ENCODE data around the gene RUNX1. TPM values are rescaled to one million over a fixed set of nuclear protein-coding genes. Genes with fewer than 3 reads are reported as not detected.

Gene RUNX1
- total and polyA plus RNA-seq, 10 of the 15 experiments (the other 5 are each of a cell fraction or from before 2014, with no cell fraction given) = 0.90 to 15.2 (median 4.1) TPM

DNA sequence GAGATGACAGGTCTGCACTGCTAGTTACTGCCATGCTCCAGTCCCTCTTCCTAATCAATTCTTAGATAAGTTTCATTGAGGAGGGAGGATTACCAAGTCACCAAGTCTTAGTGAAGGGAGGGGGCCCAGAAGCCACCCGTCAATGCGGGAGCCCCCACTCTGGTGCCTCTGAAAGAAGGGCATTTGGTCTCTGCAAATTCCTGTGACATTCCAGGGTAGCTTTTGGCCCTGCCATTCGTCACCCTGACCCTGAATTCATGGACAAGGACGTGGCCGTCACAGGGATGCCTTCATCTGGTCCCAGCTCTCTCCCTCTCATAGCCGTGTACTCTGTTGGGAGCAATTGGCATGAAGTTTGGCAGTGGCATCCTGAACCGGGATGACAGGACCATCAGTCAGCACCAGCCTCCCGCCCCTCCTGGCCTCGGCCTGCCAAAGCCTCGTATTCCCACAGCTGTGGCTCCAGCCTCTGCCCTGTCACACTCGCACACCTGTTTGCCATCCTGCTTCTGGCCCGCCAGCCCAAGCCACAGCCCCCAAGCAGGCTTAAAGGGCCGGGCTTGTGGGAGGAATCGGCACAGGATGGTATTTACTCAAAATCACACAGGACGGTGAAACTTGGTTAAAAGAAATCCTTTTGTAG is 229.6 kb downstream of the RUNX1 start (continued):
- no peak for TF ChIP-seq SMAD1 (IDR thresholded peaks at IDR 0.05; ENCODE audit: low read depth, partially characterized antibody)
- TF ChIP-seq, protein P1, sequence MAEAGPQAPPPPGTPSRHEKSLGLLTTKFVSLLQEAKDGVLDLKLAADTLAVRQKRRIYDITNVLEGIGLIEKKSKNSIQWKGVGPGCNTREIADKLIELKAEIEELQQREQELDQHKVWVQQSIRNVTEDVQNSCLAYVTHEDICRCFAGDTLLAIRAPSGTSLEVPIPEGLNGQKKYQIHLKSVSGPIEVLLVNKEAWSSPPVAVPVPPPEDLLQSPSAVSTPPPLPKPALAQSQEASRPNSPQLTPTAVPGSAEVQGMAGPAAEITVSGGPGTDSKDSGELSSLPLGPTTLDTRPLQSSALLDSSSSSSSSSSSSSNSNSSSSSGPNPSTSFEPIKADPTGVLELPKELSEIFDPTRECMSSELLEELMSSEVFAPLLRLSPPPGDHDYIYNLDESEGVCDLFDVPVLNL (IDR thresholded peaks at IDR 0.05; ENCODE audit: low read depth, low read length) = no peak

DNA sequence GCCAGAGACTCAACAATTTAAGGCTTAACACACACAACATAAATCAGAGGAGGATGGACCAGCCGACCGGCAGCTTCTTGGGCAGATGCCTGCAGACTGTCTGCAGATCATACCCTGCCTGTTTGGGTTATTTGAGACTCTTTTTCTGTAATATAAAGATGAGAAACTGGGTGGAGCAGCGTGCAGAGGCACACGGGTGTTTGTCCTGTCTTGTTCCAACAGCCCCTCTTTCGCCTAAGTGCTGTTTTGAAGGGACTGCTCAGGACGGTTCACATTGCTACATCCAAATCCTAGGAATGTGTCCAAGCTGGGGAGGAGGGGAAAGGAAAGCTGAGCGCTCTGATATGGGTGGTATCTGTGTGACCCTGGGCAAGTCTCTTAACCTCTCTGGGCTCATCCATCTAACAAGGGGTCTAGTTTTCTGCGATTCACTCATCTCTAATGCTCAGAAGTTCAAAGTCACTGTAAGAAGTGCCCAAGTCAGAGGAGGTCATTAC is 230.4 kb downstream of the RUNX1 start:
- Histone ChIP-seq H3K9me3 (replicated peaks; ENCODE audit: control insufficient read depth, insufficient read depth, low read length) (no peaks in the 10 kb centered on the region), H3K4me2 (ENCODE audit: control insufficient read depth, insufficient read depth) (no peak overlapping the region), H3K79me2 (ENCODE audit: control insufficient read depth, insufficient read depth, low read length) (no peaks in the 10 kb centered on the region), H4K20me1 (ENCODE audit: control insufficient read depth, insufficient read depth) (no peaks in the 10 kb centered on the region; the same call in 1 of the 2 replicates), H3K4me3 (no peak overlapping the region), H3K4me1 (ENCODE audit: control insufficient read depth, insufficient read depth, low read length) (no peaks in the 10 kb centered on the region), H3K36me3 (ENCODE audit: control insufficient read depth in 2 of 2, insufficient read depth in 2 of 2, low read length in 1 of 2) (no peaks in the 10 kb centered on the region; a peak in 1 of 4 replicates), H3K27me3 (replicated peaks in 1 of 2; ENCODE audit: control insufficient read depth in 2 of 2, insufficient read depth in 2 of 2, low read length in 1 of 2) (no peaks in the 10 kb centered on the region; a peak in 1 of 4 replicates), H3K27ac (ENCODE audit: control insufficient read depth, insufficient read depth) (no peak overlapping the region), H3K9ac (ENCODE audit: control insufficient read depth, insufficient read depth, low read length) (no peak overlapping the region), H2AFZ (ENCODE audit: control insufficient read depth, low read depth, low read length) (no peak overlapping the region)
- BruUV-seq (replicated peaks) = no TSS peak
- in situ Hi-C loops (cut with MboI) (no loop called here), intact Hi-C loops (cut with micrococcal nuclease; ENCODE audit: unreplicated experiment) (no loop called here)
- CTCF ChIA-PET = no interaction called here
- 89% methylated on average over 8 of the region's 8 CpGs for WGBS (ENCODE audit: insufficient coverage, insufficient replicate concordance, low lambda C conversion rate, missing lambda C conversion rate)
- DNase-seq (ENCODE audit: low read depth, low spot score) = no peak
- no peak for FAIRE-seq
- RAD21 ChIA-PET (ENCODE audit: unreplicated experiment) = interaction anchor here (2.0 kb wide), 1 partner anchor 11 kb away, joined by 9 read pairs; no protein-coding TSS in a partner anchor
- no peak for ATAC-seq
- SMC1A ChIA-PET (ENCODE audit: uncharacterized antibody, unreplicated experiment) = interaction anchor here (1.0 to 1.5 kb wide), 3 partner anchors 11 to 65 kb away, joined by 3 to 4 read pairs (median 4); no protein-coding TSS in a partner anchor
- POLR2A ChIA-PET = no interaction called here
- TF ChIP-seq FOXM1 (IDR thresholded peaks at IDR 0.05; ENCODE audit: low read depth, low read length) (no peak), SMAD5 (IDR thresholded peaks at IDR 0.05; ENCODE audit: low read depth) (no peak), IKZF2 (IDR thresholded peaks at IDR 0.05) (no peak), STAT1 (conservative IDR thresholded peaks at IDR 0.05) (no peak), SMC3 (IDR thresholded peaks at IDR 0.05; ENCODE audit: borderline replicate concordance, low read length) (no peak), NR2F1 (conservative IDR thresholded peaks at IDR 0.05) (no peak)
- TF ChIP-seq, protein P2, sequence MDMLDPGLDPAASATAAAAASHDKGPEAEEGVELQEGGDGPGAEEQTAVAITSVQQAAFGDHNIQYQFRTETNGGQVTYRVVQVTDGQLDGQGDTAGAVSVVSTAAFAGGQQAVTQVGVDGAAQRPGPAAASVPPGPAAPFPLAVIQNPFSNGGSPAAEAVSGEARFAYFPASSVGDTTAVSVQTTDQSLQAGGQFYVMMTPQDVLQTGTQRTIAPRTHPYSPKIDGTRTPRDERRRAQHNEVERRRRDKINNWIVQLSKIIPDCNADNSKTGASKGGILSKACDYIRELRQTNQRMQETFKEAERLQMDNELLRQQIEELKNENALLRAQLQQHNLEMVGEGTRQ (IDR thresholded peaks at IDR 0.05; ENCODE audit: borderline replicate concordance, low read depth, low read length) = no peak

All from GM12878 (cell line).